H9 (cell line): Measurements from ENCODE around the gene TBX15. TPM values are rescaled to one million over a fixed set of nuclear protein-coding genes. Genes with fewer than 3 reads are reported as not detected.

Experiments
- DNase-seq: peaks from one replicate; pipeline ENCODE4 v3.0.0-alpha.2; 2017
- H2AFZ ChIP-seq: one replicate; pipeline ENCODE4 v1.6.1; 2013; ENCODE audit warnings: mild to moderate bottlenecking, low read length, control low read depth, moderate library complexity
- H2AK5ac ChIP-seq: 2 replicates; pipeline ENCODE4 v1.6.1; 2013; ENCODE audit warnings: low read length, control low read depth, mixed read lengths; ENCODE audit not compliant: insufficient read length
- H2BK120ac ChIP-seq: one replicate; pipeline ENCODE4 v1.6.1; 2013; ENCODE audit warnings: low read depth, mild to moderate bottlenecking, low read length, control low read depth, inconsistent platforms; ENCODE audit not compliant: poor library complexity, severe bottlenecking
- H2BK12ac ChIP-seq: 2 replicates; pipeline ENCODE4 v1.6.1; 2013; ENCODE audit warnings: low read length, control low read depth, mixed read lengths, low read depth; ENCODE audit not compliant: insufficient read length
- H2BK15ac ChIP-seq: 2 replicates; pipeline ENCODE4 v1.6.1; 2013; ENCODE audit warnings: low read depth, low read length, control low read depth
- H2BK20ac ChIP-seq: one replicate; pipeline ENCODE4 v1.6.1; 2013; ENCODE audit warnings: low read depth, mild to moderate bottlenecking, low read length, control low read depth, inconsistent platforms; ENCODE audit not compliant: poor library complexity, severe bottlenecking
- H2BK5ac ChIP-seq: 2 replicates; pipeline ENCODE4 v1.6.1; 2013; ENCODE audit warnings: low read length, control low read depth, mixed read lengths; ENCODE audit not compliant: insufficient read length
- H3K14ac ChIP-seq: 2 replicates; pipeline ENCODE4 v1.6.1; 2013; ENCODE audit warnings: low read length, control low read depth; ENCODE audit not compliant: insufficient read depth
- H3K18ac ChIP-seq: 2 replicates; pipeline ENCODE4 v1.6.1; 2013; ENCODE audit warnings: low read depth, mild to moderate bottlenecking, mixed read lengths, low read length, control low read depth; ENCODE audit not compliant: insufficient read length
- H3K23ac ChIP-seq: 2 replicates; pipeline ENCODE4 v1.6.1; 2013; ENCODE audit warnings: low read length, control low read depth, mixed read lengths, low read depth; ENCODE audit not compliant: insufficient read length
- H3K23me2 ChIP-seq: 2 replicates; pipeline ENCODE4 v1.6.1; 2013; ENCODE audit warnings: low read depth, mild to moderate bottlenecking, mixed read lengths, low read length, control low read depth; ENCODE audit not compliant: insufficient read length, poor library complexity, severe bottlenecking
- H3K27ac ChIP-seq: 2 replicates; pipeline ENCODE4 v1.5.1; 2013; ENCODE audit warnings: low read length, control low read depth, mixed read lengths, low read depth; ENCODE audit not compliant: insufficient read length
- H3K27me3 ChIP-seq: 2 replicates; pipeline ENCODE4 v1.6.1; 2013; ENCODE audit warnings: low read length, control low read depth, inconsistent platforms; ENCODE audit not compliant: insufficient read depth
- H3K4ac ChIP-seq: 2 replicates; pipeline ENCODE4 v1.6.1; 2013; ENCODE audit warnings: low read depth, mild to moderate bottlenecking, control low read depth, inconsistent platforms, low read length, moderate library complexity
- H3K4me1 ChIP-seq: 2 replicates; pipeline ENCODE4 v1.6.1; 2013; ENCODE audit warnings: low read length, control low read depth, inconsistent platforms; ENCODE audit not compliant: insufficient read depth
- H3K4me2 ChIP-seq: 2 replicates; pipeline ENCODE4 v1.6.1; 2013; ENCODE audit warnings: low read length, control low read depth, mixed read lengths; ENCODE audit not compliant: insufficient read length, insufficient read depth
- H3K56ac ChIP-seq: 2 replicates; pipeline ENCODE4 v1.6.1; 2013; ENCODE audit warnings: low read depth, mild to moderate bottlenecking, mixed read lengths, low read length, control low read depth; ENCODE audit not compliant: insufficient read length
- H3K79me1 ChIP-seq: 2 replicates; pipeline ENCODE4 v1.6.1; 2013; ENCODE audit warnings: low read depth, mild to moderate bottlenecking, moderate library complexity, low read length, control low read depth, inconsistent platforms; ENCODE audit not compliant: insufficient read depth, poor library complexity, severe bottlenecking
- H3K79me2 ChIP-seq: 2 replicates; pipeline ENCODE4 v1.6.1; 2013; ENCODE audit warnings: low read length, control low read depth, inconsistent platforms; ENCODE audit not compliant: insufficient read depth
- H3K9ac ChIP-seq: 2 replicates; pipeline ENCODE4 v1.6.1; 2013; ENCODE audit warnings: low read length, control low read depth, mixed read lengths; ENCODE audit not compliant: insufficient read length; ENCODE audit errors: extremely low read depth
- H3K9me3 ChIP-seq: one replicate; pipeline ENCODE4 v1.6.1; 2013; ENCODE audit warnings: low read depth, low read length, inconsistent platforms; ENCODE audit not compliant: control insufficient read depth
- H3T11ph ChIP-seq: one replicate; pipeline ENCODE4 v1.6.1; 2013; ENCODE audit warnings: mild to moderate bottlenecking, low read length, control low read depth, inconsistent platforms
- H4K20me1 ChIP-seq: one replicate; pipeline ENCODE4 v1.6.1; 2013; ENCODE audit not compliant: control insufficient read depth, insufficient read length, insufficient read depth
- H4K5ac ChIP-seq: 2 replicates; pipeline ENCODE4 v1.6.1; 2013; ENCODE audit warnings: low read depth, mild to moderate bottlenecking, mixed read lengths, low read length, control low read depth; ENCODE audit not compliant: insufficient read length
- H4K8ac ChIP-seq: replicated peaks from 2 replicates; pipeline ENCODE4 v1.6.1; 2013; ENCODE audit warnings: low read length, control low read depth, mixed read lengths, low read depth; ENCODE audit not compliant: insufficient read length
- H4K91ac ChIP-seq: 2 replicates; pipeline ENCODE4 v1.6.1; 2013; ENCODE audit warnings: low read depth, mild to moderate bottlenecking, moderate library complexity, mixed read lengths, low read length, control low read depth; ENCODE audit not compliant: insufficient read length
- H3K27ac Mint-ChIP-seq, 3 experiments: 2 replicates in 2 of 3; 3 replicates in 1 of 3; pipeline ENCODE4 v1.8.0; 2020 to 2021; ENCODE audit warnings: mixed read lengths in 3 of 3, mild to moderate bottlenecking in 1 of 3, moderate library complexity in 1 of 3
- H3K27me3 Mint-ChIP-seq: 2 replicates; pipeline ENCODE4 v1.8.0; 2021; ENCODE audit warnings: low read depth, mild to moderate bottlenecking, moderate library complexity, mixed read lengths
- H3K36me3 Mint-ChIP-seq, 3 experiments: 2 replicates in 2 of 3; 3 replicates in 1 of 3; pipeline ENCODE4 v1.8.0; 2020 to 2021; ENCODE audit warnings: low read depth in 3 of 3, mixed read lengths in 3 of 3; ENCODE audit not compliant: insufficient read depth in 1 of 3
- H3K4me1 Mint-ChIP-seq, 2 experiments: 2 replicates each; pipeline ENCODE4 v1.8.0; 2020; ENCODE audit warnings: mixed read lengths in 2 of 2
- H3K4me3 Mint-ChIP-seq, 2 experiments: 2 replicates in 1 of 2; 3 replicates in 1 of 2; pipeline ENCODE4 v1.8.0; 2020 to 2021; ENCODE audit warnings: mild to moderate bottlenecking in 2 of 2, mixed read lengths in 2 of 2, moderate library complexity in 1 of 2
- H3K9me3 Mint-ChIP-seq, 2 experiments: 2 replicates in 1 of 2; 3 replicates in 1 of 2; pipeline ENCODE4 v1.8.0; 2020; ENCODE audit warnings: mild to moderate bottlenecking in 2 of 2, mixed read lengths in 2 of 2, moderate library complexity in 1 of 2
- WGBS: extraction: QIAGEN DNeasy Blood & Tissue Kit; methylation state at CpG from one replicate; pipeline ENCODE4 v1.1.7; 2013; ENCODE audit warnings: missing lambda C conversion rate, low lambda C conversion rate, mixed read lengths; ENCODE audit not compliant: insufficient read length; ENCODE audit errors: extremely low coverage; 5-methylcytosine and 5-hydroxymethylcytosine counted together
- total RNA-seq: library from RNA; stranded (reverse); gene quantifications from 2 replicates; pipeline ENCODE4 v1.2.1, GENCODE V29; 2021
- TF ChIP-seq, protein P1 (sequence below): fragments of 200-600 bp; sonication (generic); conservative IDR thresholded peaks from 3 replicates; pipeline ENCODE4 v1.8.0; 2021; ENCODE audit warnings: antibody characterized with exemption, mild to moderate bottlenecking

The TBX15 gene
- total RNA-seq, 1 experiment from 2014 or later = 0.07 TPM

DNA sequence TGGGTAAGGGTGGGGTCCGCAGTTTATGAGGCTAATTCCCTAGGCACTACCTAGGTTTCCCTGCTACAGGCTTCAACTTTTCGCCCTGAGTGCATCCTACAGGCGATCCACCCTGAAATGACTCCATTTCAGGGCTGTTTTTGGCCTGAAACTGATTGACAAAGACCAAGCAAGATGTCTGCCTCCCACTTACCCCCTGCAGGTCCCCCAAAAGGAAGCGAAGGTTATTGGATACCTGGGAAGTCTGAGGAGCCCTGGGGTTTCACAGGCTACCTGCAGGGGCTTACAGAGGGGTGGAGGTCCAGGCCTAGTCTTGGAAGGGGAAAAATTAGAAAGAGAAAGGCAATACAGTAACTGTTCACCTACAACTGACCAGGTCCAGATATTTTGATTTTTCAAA is 3.3 kb upstream of the TBX15 start:
- Histone ChIP-seq H4K8ac (no peak overlapping the region), H3K9me3 (no peaks in the 10 kb centered on the region), H3K56ac (no peak overlapping the region), H2BK5ac (no peak overlapping the region), H2BK120ac (no peak overlapping the region), H4K5ac (no peak overlapping the region), H3K79me1 (no peaks in the 10 kb centered on the region), H3T11ph (no peak overlapping the region), H3K4ac (no peak overlapping the region), H3K27ac (no peak overlapping the region), H3K4me2 (no peak overlapping the region), H4K20me1 (no peaks in the 10 kb centered on the region), H3K14ac (no peak overlapping the region), H3K79me2 (no peaks in the 10 kb centered on the region), H3K9ac (no peak overlapping the region), H3K4me1 (peaks cover 3% of the 10 kb centered on the region; the same call in 1 of the 2 replicates), H3K27me3 (peaks cover 90% of the 10 kb centered on the region), H3K23ac (no peak overlapping the region), H2AK5ac (no peak overlapping the region), H2BK12ac (no peak overlapping the region), H3K18ac (no peak overlapping the region), H2BK15ac (no peak overlapping the region), H2AFZ (no peak overlapping the region), H4K91ac (no peak overlapping the region), H3K23me2 (peaks cover 16% of the 10 kb centered on the region), H2BK20ac (no peak overlapping the region)
- peak; percentile 33 for DNase-seq
- peak overlapping the region in 1 of 2 experiments; percentile 5; a peak in 1 of 5 replicates for H3K4me3 Mint-ChIP-seq
- WGBS = no CpG with 5 or more reads among the region's 4 CpGs
- TF ChIP-seq, protein P1, sequence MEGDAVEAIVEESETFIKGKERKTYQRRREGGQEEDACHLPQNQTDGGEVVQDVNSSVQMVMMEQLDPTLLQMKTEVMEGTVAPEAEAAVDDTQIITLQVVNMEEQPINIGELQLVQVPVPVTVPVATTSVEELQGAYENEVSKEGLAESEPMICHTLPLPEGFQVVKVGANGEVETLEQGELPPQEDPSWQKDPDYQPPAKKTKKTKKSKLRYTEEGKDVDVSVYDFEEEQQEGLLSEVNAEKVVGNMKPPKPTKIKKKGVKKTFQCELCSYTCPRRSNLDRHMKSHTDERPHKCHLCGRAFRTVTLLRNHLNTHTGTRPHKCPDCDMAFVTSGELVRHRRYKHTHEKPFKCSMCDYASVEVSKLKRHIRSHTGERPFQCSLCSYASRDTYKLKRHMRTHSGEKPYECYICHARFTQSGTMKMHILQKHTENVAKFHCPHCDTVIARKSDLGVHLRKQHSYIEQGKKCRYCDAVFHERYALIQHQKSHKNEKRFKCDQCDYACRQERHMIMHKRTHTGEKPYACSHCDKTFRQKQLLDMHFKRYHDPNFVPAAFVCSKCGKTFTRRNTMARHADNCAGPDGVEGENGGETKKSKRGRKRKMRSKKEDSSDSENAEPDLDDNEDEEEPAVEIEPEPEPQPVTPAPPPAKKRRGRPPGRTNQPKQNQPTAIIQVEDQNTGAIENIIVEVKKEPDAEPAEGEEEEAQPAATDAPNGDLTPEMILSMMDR = no peak
- H3K4me1 Mint-ChIP-seq = peaks cover 39 to 57% of the 10 kb centered on the region in 2 experiments
- H3K27ac Mint-ChIP-seq = no peak overlapping the region
- peaks cover 0 to 9% of the 10 kb centered on the region in 2 experiments; a peak in 3 of 5 replicates for H3K9me3 Mint-ChIP-seq
- H3K27me3 Mint-ChIP-seq = peaks cover 100% of the 10 kb centered on the region
- H3K36me3 Mint-ChIP-seq = peaks cover 0 to 3% (median 2%) of the 10 kb centered on the region in 3 experiments; a peak in 1 of 7 replicates
